Measurements from ENCODE around the gene ST6GAL1. TPM values are rescaled to one million over a fixed set of nuclear protein-coding genes. Genes with fewer than 3 reads are reported as not detected.

ST6GAL1 gene
- total and polyA plus RNA-seq, 2 of the 13 experiments (the other 11 are each of a cell fraction or from before 2014, with no cell fraction given), result 79.9 to 164 TPM

DNA sequence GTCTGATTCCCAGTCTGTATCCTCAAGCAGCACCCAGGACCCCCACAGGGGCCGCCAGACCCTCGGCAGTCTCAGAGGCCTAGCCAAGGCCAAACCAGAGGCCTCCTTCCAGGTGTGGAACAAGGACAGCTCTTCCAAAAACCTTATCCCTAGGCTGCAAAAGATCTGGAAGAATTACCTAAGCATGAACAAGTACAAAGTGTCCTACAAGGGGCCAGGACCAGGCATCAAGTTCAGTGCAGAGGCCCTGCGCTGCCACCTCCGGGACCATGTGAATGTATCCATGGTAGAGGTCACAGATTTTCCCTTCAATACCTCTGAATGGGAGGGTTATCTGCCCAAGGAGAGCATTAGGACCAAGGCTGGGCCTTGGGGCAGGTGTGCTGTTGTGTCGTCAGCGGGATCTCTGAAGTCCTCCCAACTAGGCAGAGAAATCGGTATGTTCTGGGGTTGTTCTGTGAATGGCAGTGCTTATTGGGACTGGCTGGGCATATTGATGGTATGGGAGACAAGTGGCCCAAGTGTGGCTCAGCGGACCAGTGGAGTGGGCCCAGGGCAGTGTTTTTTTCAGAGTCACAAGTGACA is 112.6 kb downstream of the ST6GAL1 start:
- peaks cover 5% of the 10 kb centered on the region for H4K20me1 ChIP-seq (ENCODE audit: insufficient read depth, low read length)
- peak overlapping the region; percentile 100 for H3K4me2 ChIP-seq (ENCODE audit: low read depth, low read length)
- H3K9me3 ChIP-seq (ENCODE audit: low read length), result no peaks in the 10 kb centered on the region
- ChIA-PET CTCF (ENCODE audit: low intra/inter-chr PET ratio, low total read pairs) (no interaction called here), POLR2A (no interaction called here)
- BruUV-seq (replicated peaks), result no TSS peak
- H3K4me3 ChIP-seq (replicated peaks in 1 of 3; ENCODE audit: insufficient read depth in 1 of 3, low read depth in 2 of 3, low read length in 3 of 3), result peak overlapping the region; percentile 19 to 62 (median 39); a peak in 5 of 6 replicates
- H3K27me3 ChIP-seq (ENCODE audit: control insufficient read depth in 1 of 2, insufficient read depth in 2 of 2, low read length in 2 of 2), result no peaks in the 10 kb centered on the region; a peak in 1 of 5 replicates
- in situ Hi-C loops (cut with HindIII; ENCODE audit: extremely low pct_ligation_motif_present, low pct_unique_long_range_greater_than_20kb) (no loop called here), intact Hi-C loops (cut with micrococcal nuclease; ENCODE audit: unreplicated experiment) (loop anchor here (5.0 kb wide), 2 partner anchors 66 to 111 kb away; partner anchors contain the start of gene ST6GAL1)
- FAIRE-seq (no peak), DNase-seq (ENCODE audit: low spot score) (no peak), ATAC-seq (no peak)
- H3K4me1 ChIP-seq (ENCODE audit: insufficient read depth, low read length), result peaks cover 89% of the 10 kb centered on the region
- H3K36me3 ChIP-seq (replicated peaks in 1 of 2; ENCODE audit: control insufficient read depth in 1 of 2, insufficient read depth in 2 of 2, low read length in 2 of 2), result peaks cover 12 to 35% of the 10 kb centered on the region in 2 experiments
- H2AFZ ChIP-seq (ENCODE audit: low read length), result no peak overlapping the region
- WGBS (ENCODE audit: low lambda C conversion rate), result 91% methylated on average over 8 of the region's 8 CpGs
- peak overlapping the region; percentile 86 for H3K9ac ChIP-seq (ENCODE audit: insufficient read depth, low read depth, low read length)
- H3K79me2 ChIP-seq (ENCODE audit: insufficient read depth, low read length), result peaks cover 90% of the 10 kb centered on the region
- H3K27ac ChIP-seq (ENCODE audit: extremely low read length, insufficient read depth, low read length), result peak overlapping the region; percentile 99
- TF ChIP-seq NBN (conservative IDR thresholded peaks at IDR 0.05) (no peak), STAT5B (CRISPR knock-in tag; IDR thresholded peaks at IDR 0.05) (no peak), ZFY (CRISPR knock-in tag; IDR thresholded peaks at IDR 0.05) (peak; percentile 21; the same call in 1 of the 2 replicates), ZBTB38 (CRISPR knock-in tag; IDR thresholded peaks at IDR 0.05) (peak; percentile 98), SALL2 (CRISPR knock-in tag; IDR thresholded peaks at IDR 0.05) (0 out of 2 replicates have a peak, but pooled peaks have one; percentile 31), ZNF773 (CRISPR knock-in tag; IDR thresholded peaks at IDR 0.05; ENCODE audit: borderline replicate concordance) (no peak), ZNF468 (CRISPR knock-in tag; IDR thresholded peaks at IDR 0.05) (no peak), ZNF598 (CRISPR knock-in tag; IDR thresholded peaks at IDR 0.05; ENCODE audit: borderline replicate concordance) (0 out of 2 replicates have a peak, but pooled peaks have one; percentile 59), ZFX (CRISPR knock-in tag; IDR thresholded peaks at IDR 0.05; ENCODE audit: low read depth) (peak; percentile 27; the same call in 1 of the 2 replicates), DNMT3B (CRISPR knock-in tag; conservative IDR thresholded peaks at IDR 0.05) (0 out of 2 replicates have a peak, but pooled peaks have one; percentile 84), SSRP1 (CRISPR knock-in tag; IDR thresholded peaks at IDR 0.05) (peak; percentile 26; the same call in 1 of the 2 replicates), ARID4A (CRISPR knock-in tag; IDR thresholded peaks at IDR 0.05; ENCODE audit: borderline replicate concordance) (0 out of 2 replicates have a peak, but pooled peaks have one; percentile 7)
- TF ChIP-seq, protein P1, sequence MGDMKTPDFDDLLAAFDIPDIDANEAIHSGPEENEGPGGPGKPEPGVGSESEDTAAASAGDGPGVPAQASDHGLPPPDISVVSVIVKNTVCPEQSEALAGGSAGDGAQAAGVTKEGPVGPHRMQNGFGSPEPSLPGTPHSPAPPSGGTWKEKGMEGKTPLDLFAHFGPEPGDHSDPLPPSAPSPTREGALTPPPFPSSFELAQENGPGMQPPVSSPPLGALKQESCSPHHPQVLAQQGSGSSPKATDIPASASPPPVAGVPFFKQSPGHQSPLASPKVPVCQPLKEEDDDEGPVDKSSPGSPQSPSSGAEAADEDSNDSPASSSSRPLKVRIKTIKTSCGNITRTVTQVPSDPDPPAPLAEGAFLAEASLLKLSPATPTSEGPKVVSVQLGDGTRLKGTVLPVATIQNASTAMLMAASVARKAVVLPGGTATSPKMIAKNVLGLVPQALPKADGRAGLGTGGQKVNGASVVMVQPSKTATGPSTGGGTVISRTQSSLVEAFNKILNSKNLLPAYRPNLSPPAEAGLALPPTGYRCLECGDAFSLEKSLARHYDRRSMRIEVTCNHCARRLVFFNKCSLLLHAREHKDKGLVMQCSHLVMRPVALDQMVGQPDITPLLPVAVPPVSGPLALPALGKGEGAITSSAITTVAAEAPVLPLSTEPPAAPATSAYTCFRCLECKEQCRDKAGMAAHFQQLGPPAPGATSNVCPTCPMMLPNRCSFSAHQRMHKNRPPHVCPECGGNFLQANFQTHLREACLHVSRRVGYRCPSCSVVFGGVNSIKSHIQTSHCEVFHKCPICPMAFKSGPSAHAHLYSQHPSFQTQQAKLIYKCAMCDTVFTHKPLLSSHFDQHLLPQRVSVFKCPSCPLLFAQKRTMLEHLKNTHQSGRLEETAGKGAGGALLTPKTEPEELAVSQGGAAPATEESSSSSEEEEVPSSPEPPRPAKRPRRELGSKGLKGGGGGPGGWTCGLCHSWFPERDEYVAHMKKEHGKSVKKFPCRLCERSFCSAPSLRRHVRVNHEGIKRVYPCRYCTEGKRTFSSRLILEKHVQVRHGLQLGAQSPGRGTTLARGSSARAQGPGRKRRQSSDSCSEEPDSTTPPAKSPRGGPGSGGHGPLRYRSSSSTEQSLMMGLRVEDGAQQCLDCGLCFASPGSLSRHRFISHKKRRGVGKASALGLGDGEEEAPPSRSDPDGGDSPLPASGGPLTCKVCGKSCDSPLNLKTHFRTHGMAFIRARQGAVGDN (CRISPR knock-in tag; IDR thresholded peaks at IDR 0.05), result peak; percentile 61
- TF ChIP-seq, protein P2, sequence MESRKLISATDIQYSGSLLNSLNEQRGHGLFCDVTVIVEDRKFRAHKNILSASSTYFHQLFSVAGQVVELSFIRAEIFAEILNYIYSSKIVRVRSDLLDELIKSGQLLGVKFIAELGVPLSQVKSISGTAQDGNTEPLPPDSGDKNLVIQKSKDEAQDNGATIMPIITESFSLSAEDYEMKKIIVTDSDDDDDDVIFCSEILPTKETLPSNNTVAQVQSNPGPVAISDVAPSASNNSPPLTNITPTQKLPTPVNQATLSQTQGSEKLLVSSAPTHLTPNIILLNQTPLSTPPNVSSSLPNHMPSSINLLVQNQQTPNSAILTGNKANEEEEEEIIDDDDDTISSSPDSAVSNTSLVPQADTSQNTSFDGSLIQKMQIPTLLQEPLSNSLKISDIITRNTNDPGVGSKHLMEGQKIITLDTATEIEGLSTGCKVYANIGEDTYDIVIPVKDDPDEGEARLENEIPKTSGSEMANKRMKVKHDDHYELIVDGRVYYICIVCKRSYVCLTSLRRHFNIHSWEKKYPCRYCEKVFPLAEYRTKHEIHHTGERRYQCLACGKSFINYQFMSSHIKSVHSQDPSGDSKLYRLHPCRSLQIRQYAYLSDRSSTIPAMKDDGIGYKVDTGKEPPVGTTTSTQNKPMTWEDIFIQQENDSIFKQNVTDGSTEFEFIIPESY (CRISPR knock-in tag; IDR thresholded peaks at IDR 0.05), result 0 out of 2 replicates have a peak, but pooled peaks have one; percentile 50

Measured in HepG2 (cell line).